Inferior parietal cortex (tissue), 1 donor: Measurements from ENCODE around the gene SV2B.

Experiments used
- DNase-seq: peaks from one replicate; pipeline ENCODE4 v3.0.0-alpha.2; 2016; ENCODE audit errors: extremely low spot score

The SV2B gene

DNA sequence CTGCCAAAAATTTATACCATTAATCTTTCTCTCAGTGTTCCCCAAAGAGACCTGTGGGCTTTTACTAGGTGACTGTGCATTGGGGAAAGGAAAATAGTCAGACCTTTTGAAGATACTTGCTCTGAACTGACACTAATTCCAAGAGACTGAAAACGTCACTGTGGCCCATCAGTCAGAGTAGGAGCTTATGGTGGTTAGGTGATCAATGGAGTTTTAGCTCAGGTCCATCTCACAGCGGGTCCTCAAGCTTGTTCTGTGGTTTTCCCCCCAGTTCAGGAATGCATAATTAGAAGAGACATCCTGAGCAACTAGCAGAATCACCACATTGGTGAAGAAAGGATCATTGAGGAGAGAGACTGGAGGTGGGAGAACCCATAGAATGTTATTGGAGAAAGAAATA is 134.7 kb downstream of the SV2B start:
- DNase-seq: no peak

DNA sequence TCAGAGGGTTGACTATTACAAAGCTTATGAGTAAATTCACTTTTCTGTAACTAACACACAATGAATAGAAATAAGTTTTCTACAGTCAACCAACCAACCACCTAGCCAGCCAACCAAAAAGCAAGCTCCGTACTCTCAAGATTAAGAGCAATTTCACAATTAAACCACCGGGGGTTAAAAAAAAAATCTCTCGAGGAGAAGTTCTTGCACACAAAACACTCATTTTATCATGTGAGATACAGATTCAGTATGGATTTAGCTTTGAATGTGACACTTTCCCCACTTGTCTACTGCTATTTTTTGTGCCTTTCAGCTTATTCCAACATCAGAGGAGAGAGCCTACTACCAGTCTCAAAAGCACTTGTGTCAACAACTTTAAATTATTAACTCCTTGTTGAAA is 135.3 kb downstream of the SV2B start:
- DNase-seq: no peak

GRCh38 chr15:91237445-91237844 is 137.4 kb downstream of the SV2B start:
- no peak for DNase-seq

- DNase-seq: no peak
These were observed 138.8 kb downstream of the SV2B start for GRCh38 chr15:91238644-91239425.

DNA sequence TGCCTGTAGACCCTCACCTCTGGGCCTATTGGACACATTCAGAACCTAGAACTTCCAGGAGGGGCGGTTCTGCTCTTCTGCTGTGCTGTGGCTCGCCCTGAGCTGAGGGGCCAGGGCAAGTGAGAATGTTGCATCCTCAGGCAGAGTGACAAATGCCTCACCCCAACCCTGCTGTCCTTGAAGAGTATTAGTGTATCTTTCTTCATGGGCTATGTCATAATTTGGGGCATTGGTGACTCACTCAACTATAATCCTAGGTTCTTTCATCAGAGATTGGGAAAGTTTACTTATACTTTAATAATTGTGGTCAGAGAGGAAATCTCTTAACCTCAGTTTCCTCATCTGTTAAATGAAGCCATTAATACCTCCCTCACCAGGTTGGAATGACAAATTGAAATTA is 143.8 kb downstream of the SV2B start:
- no peak for DNase-seq

DNA sequence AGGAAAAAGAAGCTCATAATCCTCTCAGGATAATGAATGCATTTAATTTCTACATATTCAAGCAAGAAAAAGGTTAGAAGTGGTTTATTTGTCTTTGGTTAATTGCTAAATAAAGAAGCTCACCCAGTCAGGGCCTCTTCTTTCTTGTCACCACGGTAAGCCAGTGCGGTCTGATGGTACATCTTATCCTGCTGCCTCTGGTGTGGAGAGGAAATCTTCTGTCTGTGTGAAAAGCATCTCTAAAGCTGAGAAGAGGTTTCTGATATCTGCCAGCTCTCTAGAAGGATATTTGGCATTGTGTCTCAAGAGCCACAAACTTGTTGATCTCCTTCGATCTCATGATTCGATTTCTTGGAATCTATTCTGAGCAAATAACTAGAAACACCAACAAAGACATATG is 144.9 kb downstream of the SV2B start:
- DNase-seq: no peak

GRCh38 chr15:91246998-91247397 is 146.9 kb downstream of the SV2B start:
- DNase-seq: no peak

- no peak for DNase-seq
These were observed 149.5 kb downstream of the SV2B start for GRCh38 chr15:91249591-91249990.

DNA sequence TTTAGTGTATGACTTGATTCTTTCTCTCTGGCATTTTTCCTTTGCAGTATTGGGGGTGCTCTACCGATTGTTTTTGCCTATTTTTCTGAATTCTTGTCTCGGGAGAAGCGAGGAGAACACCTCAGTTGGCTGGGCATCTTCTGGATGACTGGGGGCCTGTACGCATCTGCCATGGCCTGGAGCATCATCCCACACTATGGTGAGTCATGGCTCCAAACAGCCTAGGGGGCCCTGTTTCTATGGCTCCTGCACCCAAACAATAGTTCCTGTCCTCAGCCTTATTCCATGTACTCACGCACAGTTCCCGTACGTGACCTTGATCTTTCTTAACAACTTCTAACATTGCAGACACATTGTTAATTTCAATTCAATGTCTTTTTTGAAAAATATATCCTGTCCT is 152.3 kb downstream of the SV2B start:
- no peak for DNase-seq

DNA sequence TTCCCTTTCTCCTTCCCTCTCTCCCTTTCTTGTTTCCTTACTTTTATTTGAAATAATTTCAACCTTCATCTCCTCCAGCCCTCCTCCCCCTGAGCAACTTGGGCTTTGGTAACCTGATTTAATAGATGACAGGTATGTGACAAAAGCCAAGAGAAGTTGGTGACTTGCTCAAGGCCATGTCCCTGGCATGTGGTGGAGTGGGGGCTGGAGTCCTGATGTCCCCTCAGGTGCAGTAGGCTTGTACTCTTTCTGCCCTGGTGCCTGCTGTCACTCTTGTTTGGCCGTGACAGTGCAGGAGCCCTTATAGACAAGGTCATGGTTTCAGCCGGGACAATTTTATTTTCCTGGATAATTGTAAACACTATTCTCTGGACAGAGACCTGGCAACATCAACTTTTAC is 152.7 kb downstream of the SV2B start:
- no peak for DNase-seq

- no peak for DNase-seq
These were observed 153.5 kb downstream of the SV2B start for GRCh38 chr15:91253605-91254004.

DNA sequence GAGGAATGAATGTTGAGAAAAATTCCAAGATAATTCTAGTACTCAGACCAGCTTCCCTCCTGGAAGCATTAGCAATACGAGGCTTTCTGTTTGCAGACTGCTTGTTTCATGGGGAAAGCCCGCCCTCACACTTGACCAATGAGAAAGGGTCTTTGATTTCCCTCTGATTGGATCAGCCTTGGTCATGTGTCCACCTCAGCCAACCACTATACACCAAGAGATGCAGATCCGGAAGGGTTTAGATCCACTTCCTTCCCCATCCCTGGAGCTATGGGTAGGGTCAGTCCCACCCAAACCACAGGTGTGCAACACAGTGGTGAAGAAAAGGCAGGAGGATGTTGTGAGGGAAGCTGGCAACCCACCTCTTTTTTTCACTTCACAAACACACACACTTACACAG is 154.7 kb downstream of the SV2B start:
- no peak for DNase-seq

GRCh38 chr15:91255670-91256192 is 155.7 kb downstream of the SV2B start:
- no peak for DNase-seq

- DNase-seq: no peak
These were observed 157.8 kb downstream of the SV2B start for GRCh38 chr15:91257746-91258414.

DNA sequence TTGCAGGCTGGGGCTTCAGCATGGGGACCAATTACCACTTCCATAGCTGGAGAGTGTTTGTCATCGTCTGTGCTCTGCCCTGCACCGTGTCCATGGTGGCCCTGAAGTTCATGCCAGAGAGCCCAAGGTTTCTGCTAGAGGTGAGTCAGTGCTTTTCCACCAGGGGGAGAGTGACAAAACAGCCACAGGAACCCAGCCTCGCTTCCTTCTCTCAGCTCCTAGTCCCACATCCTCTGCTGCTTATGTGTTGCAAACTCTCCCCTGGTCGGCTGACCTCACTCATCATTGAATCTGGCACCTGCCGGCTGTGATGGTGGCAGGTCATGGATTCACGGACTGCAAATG is 158.3 kb downstream of the SV2B start:
- no peak for DNase-seq

DNA sequence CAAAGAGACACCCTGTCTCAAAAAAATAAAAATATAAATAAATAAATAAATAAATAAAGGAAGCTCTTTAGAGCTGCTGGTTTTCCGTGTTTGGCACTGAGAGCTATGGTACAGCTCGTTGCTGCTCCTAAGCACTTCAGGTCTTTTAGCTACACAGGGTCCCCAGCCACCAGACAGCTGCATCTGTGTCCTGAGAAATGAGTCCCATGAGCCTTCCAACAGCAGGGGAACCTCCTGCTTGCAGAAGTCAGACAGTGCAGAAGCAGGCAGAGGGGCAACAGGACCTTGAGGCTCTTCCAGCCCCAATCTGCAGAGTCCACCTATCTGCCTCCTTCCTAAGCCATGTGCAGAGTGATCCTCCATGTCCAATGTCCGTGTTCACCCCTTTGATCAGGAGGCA is 159.0 kb downstream of the SV2B start:
- no peak for DNase-seq

GRCh38 chr15:91261345-91261744 is 161.3 kb downstream of the SV2B start:
- no peak for DNase-seq

DNA sequence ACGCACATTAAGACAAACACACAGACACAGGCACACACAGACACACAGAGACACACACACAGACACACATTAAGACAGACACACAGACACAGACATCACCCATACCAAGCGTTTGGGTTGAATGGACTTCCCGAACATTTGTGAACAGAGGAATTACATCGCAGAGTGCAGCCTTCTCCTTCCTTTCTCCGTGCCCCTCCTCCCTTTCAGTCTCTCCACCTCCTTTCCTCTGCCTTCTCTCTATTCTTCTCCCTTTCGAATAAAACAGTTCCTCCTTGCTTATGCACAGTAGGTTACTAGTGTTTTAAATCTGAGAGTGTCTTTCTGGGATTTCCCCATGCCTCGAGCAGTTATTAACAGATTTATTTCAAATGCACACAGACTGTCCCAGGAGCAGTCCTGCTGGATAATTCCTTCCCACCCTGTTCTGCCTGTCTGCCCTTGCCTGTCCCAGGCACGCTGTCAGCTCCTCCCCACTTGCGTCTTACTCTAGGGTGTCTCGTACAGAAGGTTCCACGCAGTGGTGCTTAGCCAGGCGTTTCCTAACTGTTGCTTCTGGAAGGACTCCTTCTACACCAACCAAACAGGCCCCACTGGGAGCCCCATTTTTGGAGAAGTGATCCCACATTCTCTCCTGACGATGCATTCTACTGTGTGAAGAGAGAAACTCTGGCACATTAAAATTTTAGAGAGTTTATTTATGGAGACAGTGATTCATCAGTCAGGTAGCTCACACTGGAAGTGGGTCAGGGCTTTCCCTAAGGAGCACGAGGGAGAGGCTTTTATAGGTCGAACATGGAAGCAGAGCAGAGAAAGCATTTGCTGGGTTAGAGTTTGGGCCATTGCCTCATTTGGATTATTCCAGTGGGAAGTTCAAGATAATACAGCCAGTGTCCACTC is 163.8 kb downstream of the SV2B start:
- no peak for DNase-seq

DNA sequence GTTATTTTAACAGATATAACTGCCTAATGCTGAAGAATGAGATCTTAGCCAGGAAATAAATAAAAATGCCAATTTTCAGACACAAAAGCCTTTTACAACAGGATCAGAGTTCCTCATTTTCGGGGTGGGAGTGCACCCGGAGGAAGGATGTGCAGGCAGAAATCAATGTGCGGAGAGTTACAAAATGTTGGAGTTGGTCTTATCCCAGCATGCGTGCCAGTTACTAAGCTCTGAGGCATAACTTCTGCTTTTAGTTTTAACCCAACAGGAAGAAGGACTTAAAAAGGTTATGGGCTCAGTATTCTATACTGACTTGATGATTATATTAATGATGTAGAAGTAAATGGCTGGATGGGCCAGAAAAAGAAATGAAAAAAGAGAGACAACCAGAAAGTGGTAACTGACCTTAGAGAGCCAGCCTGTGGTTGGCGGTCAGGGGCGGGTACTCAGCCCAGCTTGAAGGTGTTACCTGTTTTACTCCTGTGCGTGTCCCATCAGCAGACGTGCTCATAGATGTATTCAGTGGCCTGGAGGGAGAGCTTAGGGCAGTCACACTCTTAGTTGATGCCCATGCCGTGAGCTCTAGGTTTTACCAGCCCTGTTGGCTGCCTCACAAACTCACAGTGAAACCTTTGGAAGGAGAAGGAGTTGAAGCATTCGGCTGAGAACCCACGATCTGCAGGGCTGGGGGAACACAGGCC is 164.7 kb downstream of the SV2B start:
- DNase-seq: no peak

DNA sequence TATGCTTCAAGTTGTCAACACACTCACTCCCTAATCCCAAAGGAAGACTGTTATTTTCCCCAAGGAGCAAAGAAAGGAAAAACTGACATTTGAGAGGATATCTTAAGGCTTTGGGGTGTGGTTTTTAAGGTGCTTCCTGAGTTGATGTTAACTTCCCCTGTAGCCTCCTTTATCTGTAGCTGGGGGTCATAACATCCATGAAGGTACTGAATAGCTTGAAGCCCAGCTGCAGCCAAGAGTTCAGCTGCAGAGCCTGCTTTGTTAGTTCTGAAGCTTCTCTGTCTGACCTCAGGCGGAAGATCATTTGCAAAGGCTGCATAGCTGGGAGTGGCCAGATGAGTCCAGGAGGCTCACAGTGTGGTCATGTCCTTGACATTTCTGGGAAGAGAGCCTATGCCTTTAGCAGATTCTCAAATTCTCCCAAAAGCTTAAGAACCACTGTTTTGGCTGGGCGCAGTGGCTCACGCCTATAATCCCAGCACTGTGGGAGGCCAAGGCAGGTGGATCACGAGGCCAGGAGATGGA is 165.4 kb downstream of the SV2B start:
- DNase-seq: no peak

- no peak for DNase-seq
These were observed 168.5 kb downstream of the SV2B start for GRCh38 chr15:91268510-91268909.

GRCh38 chr15:91270747-91271146 is 170.7 kb downstream of the SV2B start:
- no peak for DNase-seq
